B cell (primary cell): ENCODE data around the gene RNF166. TPM values are rescaled to one million over a fixed set of nuclear protein-coding genes. Genes with fewer than 3 reads are reported as not detected.

Experiments used
- ATAC-seq: fragments of 200-7000 bp; cut with Tn5 transposase; one replicate; pipeline ENCODE4 v1.10.0; 2021; ENCODE audit warnings: low read depth, mild to moderate bottlenecking, moderate number of reproducible peaks, moderate library complexity
- CTCF ChIA-PET: fragments of 350-600 bp; sonication (Branson Sonifier 250); formaldehyde crosslinking; loops from one replicate; lab custom pipeline; 2021; ENCODE audit warnings: antibody characterized with exemption, inconsistent platforms; lab: Charles Lee
- POLR2A ChIA-PET: fragments of 350-600 bp; sonication (Branson Sonifier 250); formaldehyde crosslinking; loops from one replicate; lab custom pipeline; 2021; ENCODE audit warnings: antibody characterized with exemption; lab: Charles Lee
- DNase-seq: peaks from one replicate; pipeline ENCODE4 v3.0.0; 2013
- H2AFZ ChIP-seq: 2 replicates; pipeline ENCODE4 v1.6.1; 2012; ENCODE audit warnings: mild to moderate bottlenecking, low read depth, low read length; ENCODE audit not compliant: insufficient read depth, poor library complexity, severe bottlenecking
- H3K27ac ChIP-seq, 2 donors: 1 replicate in 1 of 2; 2 replicates in 1 of 2; pipeline ENCODE4 v1.5.1; 2012 to 2013; ENCODE audit warnings: low read length in 2 of 2, mild to moderate bottlenecking in 2 of 2, moderate library complexity in 1 of 2
- H3K27me3 ChIP-seq, 4 experiments: fragments of 200-600 bp in 1 of 4; sonication (generic) in 1 of 4; replicated peaks in 1 of 4; 1 replicate in 2 of 4; 2 replicates in 2 of 4; pipeline versions ENCODE4 v1.6.1 to v1.7.0; 2013 to 2016; ENCODE audit warnings: low read length in 3 of 4, mild to moderate bottlenecking in 2 of 4, mixed read lengths in 1 of 4, moderate library complexity in 1 of 4; ENCODE audit not compliant: insufficient read depth in 4 of 4, control insufficient read depth in 3 of 4; ENCODE audit errors: control extremely low read depth in 1 of 4
- H3K36me3 ChIP-seq, 2 experiments: replicated peaks in 1 of 2; 1 replicate in 1 of 2; 2 replicates in 1 of 2; pipeline versions ENCODE4 v1.6.1 to v1.7.1; 2013; ENCODE audit warnings: low read length in 1 of 2; ENCODE audit not compliant: insufficient read depth in 2 of 2, control insufficient read depth in 1 of 2; ENCODE audit errors: control extremely low read depth in 1 of 2, extremely low read depth in 1 of 2
- H3K4me1 ChIP-seq, 2 donors: fragments of 200-600 bp in 1 of 2; sonication (generic) in 1 of 2; 1 replicate in 1 of 2; 2 replicates in 1 of 2; pipeline versions ENCODE4 v1.5.1 to v1.6.1; 2013 to 2017; ENCODE audit warnings: low read length in 2 of 2; ENCODE audit not compliant: control insufficient read depth in 2 of 2, insufficient read depth in 2 of 2
- H3K4me2 ChIP-seq: replicated peaks from 2 replicates; pipeline ENCODE3; 2012; ENCODE audit warnings: mild to moderate bottlenecking, low read depth, low read length; ENCODE audit not compliant: poor library complexity, severe bottlenecking
- H3K4me3 ChIP-seq, 5 experiments: fragments of 200-600 bp in 1 of 5; sonication (generic) in 1 of 5; 1 replicate in 3 of 5; 2 replicates in 2 of 5; pipeline versions ENCODE4 v1.5.1 to v1.7.0; 2011 to 2016; ENCODE audit warnings: low read length in 4 of 5, mild to moderate bottlenecking in 4 of 5, low read depth in 2 of 5, control low read depth in 1 of 5, moderate library complexity in 1 of 5; ENCODE audit not compliant: insufficient read depth in 1 of 5; ENCODE audit errors: control extremely low read depth in 1 of 5, extremely low read depth in 1 of 5
- H3K79me2 ChIP-seq: fragments of 200-600 bp; sonication (generic); one replicate; pipeline ENCODE4 v1.6.0; 2016; ENCODE audit warnings: low read length; ENCODE audit not compliant: control insufficient read depth, insufficient read depth
- H3K9ac ChIP-seq: fragments of 200-600 bp; sonication (generic); 2 replicates; pipeline ENCODE4 v1.6.1; 2017; ENCODE audit warnings: mild to moderate bottlenecking, low read length, moderate library complexity
- H3K9me3 ChIP-seq, 3 donors: one replicate each; pipeline versions ENCODE4 v1.6.1 to v1.7.1; 2013; ENCODE audit warnings: low read length in 2 of 3; ENCODE audit not compliant: control insufficient read depth in 2 of 3, insufficient read depth in 1 of 3; ENCODE audit errors: control extremely low read depth in 1 of 3
- H4K20me1 ChIP-seq: 2 replicates; pipeline ENCODE4 v1.6.0; 2012; ENCODE audit warnings: mild to moderate bottlenecking, low read length; ENCODE audit not compliant: insufficient read depth, control insufficient read depth, poor library complexity, severe bottlenecking
- H3K27ac Mint-ChIP-seq: one replicate; pipeline ENCODE4 v1.8.0; 2021; ENCODE audit warnings: mixed read lengths
- H3K27me3 Mint-ChIP-seq: one replicate; pipeline ENCODE4 v1.8.0; 2021; ENCODE audit warnings: mixed read lengths
- H3K4me1 Mint-ChIP-seq: one replicate; pipeline ENCODE4 v1.8.0; 2021; ENCODE audit warnings: mixed read lengths
- H3K4me3 Mint-ChIP-seq: one replicate; pipeline ENCODE4 v1.8.0; 2021; ENCODE audit warnings: mixed read lengths
- H3K9me3 Mint-ChIP-seq: one replicate; pipeline ENCODE4 v1.8.0; 2022; ENCODE audit warnings: mixed read lengths; ENCODE audit not compliant: insufficient read depth
- EZH2 ChIP-seq: IDR thresholded peaks from 2 replicates; pipeline ENCODE4 v1.6.1; 2012; ENCODE audit warnings: borderline replicate concordance, low read depth, mild to moderate bottlenecking, moderate library complexity, low read length; ENCODE audit not compliant: insufficient read depth, poor library complexity, severe bottlenecking
- WGBS: methylation state at CpG from one replicate; pipeline ENCODE4 v1.1.5; 2013; ENCODE audit warnings: missing lambda C conversion rate; ENCODE audit not compliant: insufficient coverage; 5-methylcytosine and 5-hydroxymethylcytosine counted together
- intact Hi-C: fragments of 100-400 bp; cut with micrococcal nuclease; formaldehyde crosslinking; loops from one replicate; pipeline ENCODE4 v1.10.0; 2022
- polyA plus RNA-seq: library from polyadenylated mRNA; depleted of rRNA; stranded (reverse); fragments of >200 nt; gene quantifications from 2 replicates; pipeline ENCODE4 v1.2.3, GENCODE V29; 2012
- total RNA-seq, 2 donors: library from RNA; stranded (reverse); fragments of 120-200 nt in 1 of 2; gene quantifications; 1 replicate in 1 of 2; 2 replicates in 1 of 2; pipeline versions ENCODE4 v1.2.3 to v1.2.4, GENCODE V29; 2013 to 2022
- TF ChIP-seq, protein P1 (sequence below): fragments of 200-600 bp; IDR thresholded peaks from one replicate; pipeline ENCODE4 v1.8.0; 2022; ENCODE audit warnings: antibody characterized with exemption, mild to moderate bottlenecking

The RNF166 gene
- total and polyA plus RNA-seq, 2 donors (not counting 1 experiment from before 2014, with no cell fraction given), result 64.1 to 65.0 TPM

DNA sequence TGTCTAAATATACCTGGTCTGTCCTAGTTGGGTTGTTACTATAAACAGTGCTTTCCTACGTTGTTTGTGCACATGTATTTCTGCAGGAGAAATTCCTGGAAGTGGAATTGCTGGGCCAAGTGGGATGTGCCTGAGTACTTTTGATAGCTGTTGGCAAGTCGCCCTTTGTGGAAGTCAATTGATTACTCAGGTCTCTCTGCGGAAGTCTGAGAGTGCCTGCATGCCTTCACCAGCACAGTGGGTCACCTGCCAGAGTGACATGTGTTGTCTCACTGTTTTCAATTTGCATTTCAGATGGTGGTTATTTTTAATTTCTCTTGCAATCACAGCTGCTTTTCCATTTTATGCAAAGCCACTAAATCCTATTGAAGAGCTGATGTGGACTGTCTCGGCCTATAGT, 41.1 kb downstream of the RNF166 start:
- Histone ChIP-seq H3K4me2 (no peak overlapping the region), H3K27ac (no peak overlapping the region), H3K36me3 (peaks cover 0 to under 1% of the 10 kb centered on the region in 2 experiments), H2AFZ (no peak overlapping the region), H3K27me3 (no peaks in the 10 kb centered on the region), H3K4me3 (no peak overlapping the region), H3K9me3 (no peaks in the 10 kb centered on the region), H4K20me1 (no peaks in the 10 kb centered on the region), H3K79me2 (peaks cover 27% of the 10 kb centered on the region), H3K4me1 (peaks cover 18 to 30% of the 10 kb centered on the region in 2 donors), H3K9ac (no peak overlapping the region)
- TF ChIP-seq EZH2, result no peak
- TF ChIP-seq, protein P1, sequence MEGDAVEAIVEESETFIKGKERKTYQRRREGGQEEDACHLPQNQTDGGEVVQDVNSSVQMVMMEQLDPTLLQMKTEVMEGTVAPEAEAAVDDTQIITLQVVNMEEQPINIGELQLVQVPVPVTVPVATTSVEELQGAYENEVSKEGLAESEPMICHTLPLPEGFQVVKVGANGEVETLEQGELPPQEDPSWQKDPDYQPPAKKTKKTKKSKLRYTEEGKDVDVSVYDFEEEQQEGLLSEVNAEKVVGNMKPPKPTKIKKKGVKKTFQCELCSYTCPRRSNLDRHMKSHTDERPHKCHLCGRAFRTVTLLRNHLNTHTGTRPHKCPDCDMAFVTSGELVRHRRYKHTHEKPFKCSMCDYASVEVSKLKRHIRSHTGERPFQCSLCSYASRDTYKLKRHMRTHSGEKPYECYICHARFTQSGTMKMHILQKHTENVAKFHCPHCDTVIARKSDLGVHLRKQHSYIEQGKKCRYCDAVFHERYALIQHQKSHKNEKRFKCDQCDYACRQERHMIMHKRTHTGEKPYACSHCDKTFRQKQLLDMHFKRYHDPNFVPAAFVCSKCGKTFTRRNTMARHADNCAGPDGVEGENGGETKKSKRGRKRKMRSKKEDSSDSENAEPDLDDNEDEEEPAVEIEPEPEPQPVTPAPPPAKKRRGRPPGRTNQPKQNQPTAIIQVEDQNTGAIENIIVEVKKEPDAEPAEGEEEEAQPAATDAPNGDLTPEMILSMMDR, result no peak
- Mint-ChIP-seq H3K27me3 (no peaks in the 10 kb centered on the region), H3K27ac (peak overlapping the region; percentile 61), H3K4me3 (peak overlapping the region; percentile 80), H3K4me1 (peaks cover 29% of the 10 kb centered on the region), H3K9me3 (no peaks in the 10 kb centered on the region)
- DNase-seq (no peak), ATAC-seq (no peak)
- POLR2A ChIA-PET, result interaction anchor here (0.6 kb wide), 1 partner anchor 134 kb away, joined by 3 read pairs; no protein-coding TSS in a partner anchor
- intact Hi-C loops, result no loop called here
- CTCF ChIA-PET, result interaction anchor here (1.0 to 3.0 kb wide), 7 partner anchors 9 to 72 kb away, joined by 3 to 13 read pairs (median 4); partner anchors contain the start of gene IL17C
- WGBS, result 82% methylated on average over 4 of the region's 4 CpGs
